CD4-positive, alpha-beta memory T cell (primary cell): ENCODE data around the gene NDUFS8. TPM values are rescaled to one million over a fixed set of nuclear protein-coding genes. Genes with fewer than 3 reads are reported as not detected.

Experiments
- CTCF ChIA-PET: fragments of 350-600 bp; sonication (Branson Sonifier 250); formaldehyde crosslinking; loops from one replicate; lab custom pipeline; 2021; ENCODE audit warnings: inconsistent platforms; ENCODE audit not compliant: partially characterized antibody; lab: Charles Lee
- POLR2A ChIA-PET: fragments of 350-600 bp; sonication (Branson Sonifier 250); formaldehyde crosslinking; loops from one replicate; lab custom pipeline; 2021; ENCODE audit not compliant: partially characterized antibody; lab: Charles Lee
- DNase-seq, 5 donors: peaks; one replicate each; pipeline versions ENCODE4 v3.0.0 to v3.0.0-alpha.2; 2020 to 2022; ENCODE audit warnings: mixed read lengths in 1 of 5
- H3K27ac ChIP-seq: one replicate; pipeline ENCODE4 v1.7.0; 2013; ENCODE audit warnings: low read depth, low read length
- H3K27me3 ChIP-seq: 2 replicates; pipeline ENCODE4 v1.7.0; 2013; ENCODE audit warnings: mild to moderate bottlenecking, low read length, moderate library complexity; ENCODE audit not compliant: insufficient read depth
- H3K36me3 ChIP-seq: 2 replicates; pipeline ENCODE4 v1.7.0; 2013; ENCODE audit warnings: mild to moderate bottlenecking, low read length, moderate library complexity; ENCODE audit not compliant: insufficient read depth
- H3K4me1 ChIP-seq: 2 replicates; pipeline ENCODE4 v1.7.0; 2013; ENCODE audit warnings: mild to moderate bottlenecking, low read length, moderate library complexity; ENCODE audit not compliant: insufficient read depth
- H3K4me3 ChIP-seq, 2 donors: one replicate each; pipeline ENCODE4 v1.7.0; 2013; ENCODE audit warnings: low read length in 2 of 2, mild to moderate bottlenecking in 1 of 2
- H3K9me3 ChIP-seq, 2 donors: one replicate each; pipeline ENCODE4 v1.7.0; 2013; ENCODE audit warnings: low read length in 2 of 2, control low read depth in 1 of 2; ENCODE audit not compliant: control insufficient read depth in 1 of 2
- H3K27ac Mint-ChIP-seq, 7 donors: one replicate each; pipeline ENCODE4 v1.8.0; 2020 to 2021; ENCODE audit warnings: mixed read lengths in 7 of 7, mild to moderate bottlenecking in 6 of 7, inconsistent platforms in 3 of 7, moderate library complexity in 3 of 7
- H3K27me3 Mint-ChIP-seq, 2 donors: one replicate each; pipeline ENCODE4 v1.8.0; 2020 to 2021; ENCODE audit warnings: mixed read lengths in 2 of 2
- H3K36me3 Mint-ChIP-seq, 2 donors: one replicate each; pipeline ENCODE4 v1.8.0; 2020 to 2021; ENCODE audit warnings: mixed read lengths in 2 of 2, inconsistent platforms in 1 of 2, mild to moderate bottlenecking in 1 of 2
- H3K4me1 Mint-ChIP-seq, 4 donors: one replicate each; pipeline ENCODE4 v1.8.0; 2020 to 2021; ENCODE audit warnings: mixed read lengths in 4 of 4, mild to moderate bottlenecking in 1 of 4
- H3K4me3 Mint-ChIP-seq, 8 donors: one replicate each; pipeline ENCODE4 v1.8.0; 2020 to 2021; ENCODE audit warnings: mixed read lengths in 8 of 8, mild to moderate bottlenecking in 7 of 8, moderate library complexity in 6 of 8, inconsistent platforms in 3 of 8
- H3K9me3 Mint-ChIP-seq, 8 donors: one replicate each; pipeline ENCODE4 v1.8.0; 2020 to 2021; ENCODE audit warnings: mixed read lengths in 8 of 8, mild to moderate bottlenecking in 5 of 8, inconsistent platforms in 3 of 8, moderate library complexity in 1 of 8
- intact Hi-C: fragments of 100-400 bp; cut with micrococcal nuclease; formaldehyde crosslinking; loops from one replicate; pipeline ENCODE4 v1.15.1; 2023
- polyA plus RNA-seq, 2 donors: library from polyadenylated mRNA; unstranded; fragments of 300-500 nt; fragmentation: Illumina TruSeq; gene quantifications; one replicate each; pipeline ENCODE4 v1.2.3, GENCODE V29; 2021
- total RNA-seq, 2 experiments: library from RNA; stranded (reverse); gene quantifications; one replicate each; pipeline ENCODE4 v1.2.3, GENCODE V29; 2021

The NDUFS8 gene
- total and polyA plus RNA-seq, 4 experiments from 2014 or later = 70.0 to 143 (median 109) TPM

GRCh38 chr11:67997475-67997921 is 33.0 kb upstream of the NDUFS8 start:
- Mint-ChIP-seq H3K4me1 (peaks cover 17 to 44% (median 25%) of the 10 kb centered on the region in 4 donors), H3K36me3 (peaks cover 4 to 7% of the 10 kb centered on the region in 2 donors), H3K4me3 (no peak overlapping the region), H3K9me3 (peaks cover 0 to 2% (median 0%) of the 10 kb centered on the region in 8 donors), H3K27ac (peak overlapping the region in 2 of 7 donors; percentile 47 to 65), H3K27me3 (no peaks in the 10 kb centered on the region)
- DNase-seq = no peak
- no peak overlapping the region for H3K27ac ChIP-seq
- H3K27me3 ChIP-seq = no peaks in the 10 kb centered on the region
- H3K4me3 ChIP-seq = no peak overlapping the region
- H3K9me3 ChIP-seq = no peaks in the 10 kb centered on the region
- intact Hi-C loops = no loop called here
- peaks cover 16% of the 10 kb centered on the region for H3K4me1 ChIP-seq
- POLR2A ChIA-PET = no interaction called here
- no peaks in the 10 kb centered on the region for H3K36me3 ChIP-seq
- CTCF ChIA-PET = interaction anchor here (1.6 kb wide), 1 partner anchor 42 kb away, joined by 4 read pairs; no protein-coding TSS in a partner anchor

- Histone ChIP-seq H3K4me3 (no peak overlapping the region), H3K36me3 (no peaks in the 10 kb centered on the region), H3K27ac (no peak overlapping the region), H3K27me3 (no peaks in the 10 kb centered on the region), H3K9me3 (no peaks in the 10 kb centered on the region), H3K4me1 (peaks cover 16% of the 10 kb centered on the region)
- intact Hi-C loops = no loop called here
- DNase-seq = peak in 1 of 5 donors; percentile 26
- CTCF ChIA-PET = interaction anchor here (1.6 kb wide), 1 partner anchor 43 kb away, joined by 4 read pairs; no protein-coding TSS in a partner anchor
- Mint-ChIP-seq H3K4me3 (peak overlapping the region in 7 of 8 donors; percentile 14 to 76 (median 46)), H3K27ac (peak overlapping the region in 6 of 7 donors; percentile 58 to 90 (median 76)), H3K27me3 (no peaks in the 10 kb centered on the region), H3K4me1 (peaks cover 22 to 50% (median 29%) of the 10 kb centered on the region in 4 donors), H3K36me3 (peaks cover 4 to 7% of the 10 kb centered on the region in 2 donors), H3K9me3 (peaks cover 0 to 3% (median 0%) of the 10 kb centered on the region in 8 donors)
- POLR2A ChIA-PET = interaction anchor here (0.9 kb wide), 1 partner anchor 40 kb away, joined by 3 read pairs; no protein-coding TSS in a partner anchor
These were observed 32.1 kb upstream of the NDUFS8 start for GRCh38 chr11:67998150-67999045.

DNA sequence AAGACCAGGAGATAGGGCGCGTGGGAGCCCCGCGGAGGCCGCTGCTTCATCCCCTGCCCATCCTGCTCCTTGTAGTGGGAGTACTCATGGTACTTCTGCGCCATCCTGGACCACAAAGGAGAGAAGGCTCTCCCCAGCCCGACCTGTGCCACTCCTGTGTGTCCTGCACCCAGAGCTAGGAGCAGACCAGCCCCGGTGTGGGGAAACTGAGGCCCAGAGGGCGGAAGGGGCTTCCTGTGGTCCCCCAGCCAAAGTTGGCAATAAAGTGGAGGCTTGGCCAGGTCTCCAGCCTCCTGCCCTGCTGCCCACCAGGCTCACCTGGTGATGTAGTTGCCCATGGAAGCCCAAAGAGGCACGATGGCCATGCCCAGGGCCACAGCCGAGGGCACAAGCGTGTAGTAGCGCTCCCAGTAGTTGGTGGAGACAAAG is 31.3 kb upstream of the NDUFS8 start:
- CTCF ChIA-PET = interaction anchor here (1.6 kb wide), 1 partner anchor 43 kb away, joined by 4 read pairs; no protein-coding TSS in a partner anchor
- peaks cover 19 to 47% (median 27%) of the 10 kb centered on the region in 4 donors for H3K4me1 Mint-ChIP-seq
- peaks cover 18% of the 10 kb centered on the region for H3K4me1 ChIP-seq

GRCh38 chr11:67999704-68000103 is 30.8 kb upstream of the NDUFS8 start:
- POLR2A ChIA-PET = no interaction called here
- Histone ChIP-seq H3K27me3 (no peaks in the 10 kb centered on the region), H3K4me3 (no peak overlapping the region), H3K27ac (no peak overlapping the region), H3K36me3 (no peaks in the 10 kb centered on the region), H3K9me3 (no peaks in the 10 kb centered on the region), H3K4me1 (peaks cover 23% of the 10 kb centered on the region)
- peaks cover 18 to 50% (median 28%) of the 10 kb centered on the region in 4 donors for H3K4me1 Mint-ChIP-seq
- no peak overlapping the region for H3K4me3 Mint-ChIP-seq
- no peak overlapping the region for H3K27ac Mint-ChIP-seq
- H3K36me3 Mint-ChIP-seq = peaks cover 0 to 4% of the 10 kb centered on the region in 2 donors
- peaks cover 0 to 3% (median 0%) of the 10 kb centered on the region in 8 donors for H3K9me3 Mint-ChIP-seq
- no peaks in the 10 kb centered on the region for H3K27me3 Mint-ChIP-seq
- intact Hi-C loops = loop anchor here (5.0 kb wide), 2 partner anchors 192 to 213 kb away; partner anchors contain the start of gene KMT5B
- CTCF ChIA-PET = no interaction called here
- DNase-seq = no peak

More for the DNA sequence above, 31.3 kb upstream of the NDUFS8 start:
- Mint-ChIP-seq H3K9me3 (peaks cover 0 to 3% (median 0%) of the 10 kb centered on the region in 8 donors), H3K27me3 (no peaks in the 10 kb centered on the region), H3K27ac (no peak overlapping the region), H3K4me3 (no peak overlapping the region), H3K36me3 (peaks cover 3 to 4% of the 10 kb centered on the region in 2 donors)
- POLR2A ChIA-PET = no interaction called here
- H3K36me3 ChIP-seq = no peaks in the 10 kb centered on the region
- no peak overlapping the region for H3K4me3 ChIP-seq
- H3K27me3 ChIP-seq = no peaks in the 10 kb centered on the region
- no peak overlapping the region for H3K27ac ChIP-seq
- no peak for DNase-seq
- intact Hi-C loops = no loop called here
- H3K9me3 ChIP-seq = no peaks in the 10 kb centered on the region

GRCh38 chr11:68002575-68002937 is 27.9 kb upstream of the NDUFS8 start:
- peaks cover 15 to 44% (median 23%) of the 10 kb centered on the region in 4 donors for H3K4me1 Mint-ChIP-seq
- POLR2A ChIA-PET = interaction anchor here (0.8 to 2.2 kb wide), 4 partner anchors 9 to 118 kb away, joined by 3 to 12 read pairs (median 4); partner anchors contain the start of gene TCIRG1
- Histone ChIP-seq H3K4me3 (no peak overlapping the region), H3K9me3 (no peaks in the 10 kb centered on the region), H3K27me3 (no peaks in the 10 kb centered on the region), H3K27ac (no peak overlapping the region), H3K36me3 (no peaks in the 10 kb centered on the region), H3K4me1 (peaks cover 23% of the 10 kb centered on the region)
- peaks cover 0 to 4% of the 10 kb centered on the region in 2 donors for H3K36me3 Mint-ChIP-seq
- CTCF ChIA-PET = no interaction called here
- no peak for DNase-seq
- intact Hi-C loops = loop anchor here (5.0 kb wide), 2 partner anchors 195 to 210 kb away; partner anchors contain the start of gene KMT5B
- H3K27ac Mint-ChIP-seq = peak overlapping the region; percentile 48 to 90 (median 85)
- H3K27me3 Mint-ChIP-seq = no peaks in the 10 kb centered on the region
- H3K9me3 Mint-ChIP-seq = peaks cover 0 to 3% (median 0%) of the 10 kb centered on the region in 8 donors
- H3K4me3 Mint-ChIP-seq = peak overlapping the region; percentile 78 to 88 (median 82)

DNA sequence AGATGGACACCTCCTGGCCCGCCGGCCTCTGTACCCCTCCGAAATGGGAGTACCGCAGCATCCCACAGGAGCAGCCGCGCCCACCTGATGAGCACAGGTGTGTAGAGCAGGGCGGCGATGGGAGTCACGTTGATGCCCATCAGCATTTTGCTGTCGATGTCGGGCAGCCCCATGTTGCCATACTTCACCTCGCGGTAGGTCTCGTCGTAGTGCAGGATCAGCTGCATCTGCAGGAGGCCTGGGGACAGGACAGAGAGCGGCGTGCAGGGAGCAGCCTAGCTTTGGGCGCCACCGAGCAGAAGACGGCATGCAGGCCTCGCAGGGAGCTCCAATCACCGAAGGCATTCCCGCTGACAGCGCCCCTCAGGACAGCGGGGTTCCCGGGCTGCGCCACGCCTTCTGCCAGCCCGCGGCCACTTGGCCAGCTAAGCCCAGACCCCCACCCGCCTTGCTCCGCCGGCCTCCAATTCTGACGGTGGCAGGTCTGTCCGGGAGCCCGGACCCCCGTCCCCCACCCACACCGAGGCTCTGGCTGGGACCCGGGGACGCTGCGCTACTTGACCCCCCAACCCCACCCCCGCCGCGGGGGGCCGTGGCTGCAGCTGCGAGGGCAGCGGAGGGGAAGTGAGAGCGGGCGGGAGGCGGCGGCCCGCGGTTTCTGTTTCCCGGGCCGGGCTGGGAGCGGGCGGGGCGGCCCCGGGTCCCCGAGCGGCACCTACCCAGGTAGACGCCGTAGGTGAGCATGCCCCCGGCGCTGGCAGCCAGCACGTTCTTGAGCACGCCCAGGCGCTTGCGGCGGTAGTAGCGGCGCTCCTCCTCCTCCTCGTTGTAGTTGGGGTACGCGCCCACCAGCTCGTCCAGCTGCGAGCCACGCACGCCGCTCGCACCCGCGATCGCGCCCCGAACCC is 27.3 kb upstream of the NDUFS8 start:
- H3K4me1 ChIP-seq = peaks cover 16% of the 10 kb centered on the region
- peak overlapping the region in 1 of 2 donors; percentile 59 for H3K4me3 ChIP-seq
- intact Hi-C loops = loop anchor here (5.0 kb wide), 2 partner anchors 196 to 209 kb away; partner anchors contain the start of gene KMT5B
- H3K27me3 ChIP-seq = no peaks in the 10 kb centered on the region
- H3K27ac Mint-ChIP-seq = peak overlapping the region; percentile 61 to 90 (median 85)
- H3K27ac ChIP-seq = no peak overlapping the region
- ChIA-PET CTCF (no interaction called here), POLR2A (interaction anchor here (0.8 to 2.2 kb wide), 4 partner anchors 9 to 119 kb away, joined by 3 to 12 read pairs (median 4); partner anchors contain the start of gene TCIRG1)
- H3K9me3 ChIP-seq = no peaks in the 10 kb centered on the region
- peaks cover 0 to 3% (median 0%) of the 10 kb centered on the region in 8 donors for H3K9me3 Mint-ChIP-seq
- peak; percentile 61 to 74 (median 69) for DNase-seq
- H3K4me1 Mint-ChIP-seq = peaks cover 12 to 39% (median 20%) of the 10 kb centered on the region in 4 donors
- H3K4me3 Mint-ChIP-seq = peak overlapping the region; percentile 79 to 88 (median 82)
- H3K36me3 Mint-ChIP-seq = peaks cover 0 to 2% of the 10 kb centered on the region in 2 donors
- no peaks in the 10 kb centered on the region for H3K27me3 Mint-ChIP-seq
- no peaks in the 10 kb centered on the region for H3K36me3 ChIP-seq
